Measurements from ENCODE around the gene MYDGF.

- no peak for TF ChIP-seq CTCF (IDR thresholded peaks at IDR 0.05)
- no peak for TF ChIP-seq ZFX (IDR thresholded peaks at IDR 0.05; ENCODE audit: borderline replicate concordance)
Observed at GRCh38 chr19:4711211-4711610, 41.1 kb upstream of the MYDGF start.

Data from 22Rv1 (cell line).